HEK293 (cell line): ENCODE measurements around the gene HEXIM1.

Experiments
- EGR2 ChIP-seq: fragments of 450-650 bp; formaldehyde crosslinking; IDR thresholded peaks from 2 replicates; pipeline ENCODE4 v1.5.1; 2016; ENCODE audit warnings: low read depth, missing biosample characterization, missing genetic modification characterization
- GLIS1 ChIP-seq: fragments of 450-650 bp; formaldehyde crosslinking; IDR thresholded peaks from 2 replicates; pipeline ENCODE4 v1.5.1; 2016; ENCODE audit warnings: missing biosample characterization, missing genetic modification characterization
- KLF16 ChIP-seq: fragments of 450-650 bp; formaldehyde crosslinking; IDR thresholded peaks from 2 replicates; pipeline ENCODE4 v1.5.1; 2017; ENCODE audit warnings: missing biosample characterization, missing genetic modification characterization
- MYNN ChIP-seq: fragments of 450-650 bp; formaldehyde crosslinking; IDR thresholded peaks from 2 replicates; pipeline ENCODE4 v1.5.1; 2016; ENCODE audit warnings: missing biosample characterization, missing genetic modification characterization, borderline replicate concordance
- REPIN1 ChIP-seq: fragments of 450-650 bp; formaldehyde crosslinking; IDR thresholded peaks from 2 replicates; pipeline ENCODE4 v1.5.1; 2017; ENCODE audit warnings: missing biosample characterization, missing genetic modification characterization, low read depth
- SP3 ChIP-seq: fragments of 450-650 bp; formaldehyde crosslinking; IDR thresholded peaks from 2 replicates; pipeline ENCODE4 v1.5.1; 2016; ENCODE audit warnings: missing biosample characterization, missing genetic modification characterization
- ZBTB49 ChIP-seq: fragments of 450-650 bp; formaldehyde crosslinking; IDR thresholded peaks from 2 replicates; pipeline ENCODE4 v1.5.1; 2016; ENCODE audit warnings: missing biosample characterization, missing genetic modification characterization, low read depth
- ZBTB8A ChIP-seq: fragments of 450-650 bp; formaldehyde crosslinking; IDR thresholded peaks from 2 replicates; pipeline ENCODE4 v1.5.1; 2016; ENCODE audit warnings: missing biosample characterization, missing genetic modification characterization
- ZEB2 ChIP-seq: fragments of 450-650 bp; formaldehyde crosslinking; IDR thresholded peaks from 2 replicates; pipeline ENCODE4 v1.5.1; 2016; ENCODE audit warnings: missing biosample characterization, missing genetic modification characterization
- ZNF140 ChIP-seq: fragments of 450-650 bp; formaldehyde crosslinking; IDR thresholded peaks from 2 replicates; pipeline ENCODE4 v1.5.1; 2016; ENCODE audit warnings: missing biosample characterization, missing genetic modification characterization
- ZNF16 ChIP-seq: fragments of 450-650 bp; formaldehyde crosslinking; IDR thresholded peaks from 2 replicates; pipeline ENCODE4 v1.5.1; 2016; ENCODE audit warnings: low read depth, missing biosample characterization, missing genetic modification characterization
- ZNF175 ChIP-seq: fragments of 450-650 bp; formaldehyde crosslinking; IDR thresholded peaks from 2 replicates; pipeline ENCODE4 v1.5.1; 2016; ENCODE audit warnings: missing biosample characterization, missing genetic modification characterization
- ZNF18 ChIP-seq: fragments of 450-650 bp; formaldehyde crosslinking; IDR thresholded peaks from 2 replicates; pipeline ENCODE4 v1.5.1; 2016; ENCODE audit warnings: missing biosample characterization, missing genetic modification characterization
- ZNF184 ChIP-seq: fragments of 450-650 bp; IDR thresholded peaks from 2 replicates; pipeline ENCODE4 v1.5.1; 2018; ENCODE audit warnings: missing biosample characterization, mild to moderate bottlenecking, missing genetic modification characterization
- ZNF239 ChIP-seq: fragments of 450-650 bp; formaldehyde crosslinking; IDR thresholded peaks from 2 replicates; pipeline ENCODE4 v1.5.1; 2016; ENCODE audit warnings: missing biosample characterization, missing genetic modification characterization
- ZNF26 ChIP-seq: fragments of 450-650 bp; formaldehyde crosslinking; IDR thresholded peaks from 2 replicates; pipeline ENCODE4 v1.5.1; 2016; ENCODE audit warnings: missing biosample characterization, missing genetic modification characterization
- ZNF266 ChIP-seq: fragments of 450-650 bp; formaldehyde crosslinking; IDR thresholded peaks from 2 replicates; pipeline ENCODE4 v1.5.1; 2016; ENCODE audit warnings: missing biosample characterization, missing genetic modification characterization, low read depth
- ZNF404 ChIP-seq: fragments of 450-650 bp; formaldehyde crosslinking; IDR thresholded peaks from 2 replicates; pipeline ENCODE4 v1.5.1; 2017; ENCODE audit warnings: missing biosample characterization, missing genetic modification characterization
- ZNF416 ChIP-seq: fragments of 450-650 bp; formaldehyde crosslinking; IDR thresholded peaks from 2 replicates; pipeline ENCODE4 v1.5.1; 2016; ENCODE audit warnings: missing biosample characterization, missing genetic modification characterization
- ZNF426 ChIP-seq: fragments of 450-650 bp; formaldehyde crosslinking; IDR thresholded peaks from 2 replicates; pipeline ENCODE4 v1.5.1; 2017; ENCODE audit warnings: missing biosample characterization, missing genetic modification characterization, mild to moderate bottlenecking, inconsistent platforms, moderate library complexity
- ZNF513 ChIP-seq: fragments of 450-650 bp; IDR thresholded peaks from 2 replicates; pipeline ENCODE4 v1.5.1; 2018; ENCODE audit warnings: missing biosample characterization, missing genetic modification characterization
- ZNF747 ChIP-seq: fragments of 450-650 bp; formaldehyde crosslinking; IDR thresholded peaks from 2 replicates; pipeline ENCODE4 v1.5.1; 2016; ENCODE audit warnings: missing biosample characterization, missing genetic modification characterization
- ZNF776 ChIP-seq: fragments of 450-650 bp; formaldehyde crosslinking; IDR thresholded peaks from 2 replicates; pipeline ENCODE4 v1.5.0; 2017; ENCODE audit warnings: missing biosample characterization, missing genetic modification characterization, borderline replicate concordance
- ZSCAN23 ChIP-seq: fragments of 450-650 bp; formaldehyde crosslinking; IDR thresholded peaks from 2 replicates; pipeline ENCODE4 v1.5.1; 2016; ENCODE audit warnings: missing biosample characterization, missing genetic modification characterization
- TF ChIP-seq, protein P1 (sequence below): fragments of 450-650 bp; formaldehyde crosslinking; IDR thresholded peaks from 2 replicates; pipeline ENCODE4; 2016; ENCODE audit warnings: missing biosample characterization, missing genetic modification characterization
- TF ChIP-seq, protein P2 (sequence below): fragments of 450-650 bp; IDR thresholded peaks from 2 replicates; pipeline ENCODE4 v1.5.1; 2018; ENCODE audit warnings: missing biosample characterization, mild to moderate bottlenecking, missing genetic modification characterization
- TF ChIP-seq, protein P3 (sequence below): fragments of 450-650 bp; formaldehyde crosslinking; conservative IDR thresholded peaks from 2 replicates; pipeline ENCODE4 v1.5.1; 2016; ENCODE audit warnings: low read depth, missing biosample characterization, missing genetic modification characterization

HEXIM1 gene

DNA sequence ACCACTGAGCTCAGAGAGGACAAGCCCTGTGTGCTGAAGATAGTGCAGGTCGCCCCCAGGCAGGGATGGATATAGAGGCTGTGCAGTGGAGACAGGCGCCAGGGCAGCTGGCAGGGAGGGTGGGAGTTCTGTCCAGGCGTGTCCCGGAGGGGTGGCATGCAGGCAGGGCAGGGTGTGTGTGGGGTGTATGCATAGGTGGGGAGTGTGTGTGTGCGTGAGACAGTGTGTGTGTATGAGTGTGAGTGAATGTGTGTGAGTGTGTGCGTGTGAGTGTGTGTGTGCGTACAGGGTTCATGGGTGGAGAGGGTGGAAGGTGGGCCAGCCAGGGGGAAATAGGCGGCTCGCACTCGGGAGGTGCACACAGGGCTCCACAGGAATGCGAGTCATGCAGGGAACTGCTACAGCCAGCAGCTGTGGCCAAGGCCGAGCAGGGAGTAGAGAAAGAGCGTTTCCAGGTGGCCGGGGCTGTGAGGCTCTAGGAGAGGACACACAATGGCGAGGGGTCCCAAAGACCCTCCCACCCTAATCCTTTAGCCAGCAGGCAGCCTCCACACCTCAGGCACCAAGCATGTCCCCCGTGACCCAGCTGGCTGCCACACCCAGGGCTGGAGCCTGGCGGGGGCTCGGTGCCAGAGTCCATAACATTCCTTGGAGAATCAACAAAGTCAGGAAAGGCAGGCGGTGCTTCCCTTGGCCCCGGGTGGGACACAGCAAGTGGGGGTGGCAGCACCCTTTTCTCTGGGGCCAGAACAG lies 20.6 kb upstream of the HEXIM1 start (continued):
- TF ChIP-seq REPIN1 (no peak), ZNF184 (tag by site-specific recombination) (no peak), ZNF26 (tag by site-specific recombination) (no peak), ZNF18 (tag by site-specific recombination) (peak; percentile 70; the same call in 1 of the 2 replicates), ZNF776 (tag by site-specific recombination) (no peak), ZNF175 (tag by site-specific recombination) (no peak), SP3 (tag by site-specific recombination) (no peak), ZNF747 (tag by site-specific recombination) (no peak), ZBTB49 (tag by site-specific recombination) (no peak), EGR2 (tag by site-specific recombination) (peak; percentile 98), ZNF16 (tag by site-specific recombination) (no peak), GLIS1 (0 out of 2 replicates have a peak, but pooled peaks have one; percentile 27), ZNF140 (tag by site-specific recombination) (no peak), KLF16 (tag by site-specific recombination) (no peak), ZEB2 (tag by site-specific recombination) (no peak), ZNF426 (tag by site-specific recombination) (no peak), ZNF513 (tag by site-specific recombination) (no peak), ZNF239 (tag by site-specific recombination) (no peak), ZBTB8A (tag by site-specific recombination) (peak; percentile 55; the same call in 1 of the 2 replicates), ZNF404 (tag by site-specific recombination) (no peak), MYNN (tag by site-specific recombination) (no peak), ZSCAN23 (tag by site-specific recombination) (no peak), ZNF416 (tag by site-specific recombination) (no peak), ZNF266 (tag by site-specific recombination) (no peak)
- TF ChIP-seq, protein P1, sequence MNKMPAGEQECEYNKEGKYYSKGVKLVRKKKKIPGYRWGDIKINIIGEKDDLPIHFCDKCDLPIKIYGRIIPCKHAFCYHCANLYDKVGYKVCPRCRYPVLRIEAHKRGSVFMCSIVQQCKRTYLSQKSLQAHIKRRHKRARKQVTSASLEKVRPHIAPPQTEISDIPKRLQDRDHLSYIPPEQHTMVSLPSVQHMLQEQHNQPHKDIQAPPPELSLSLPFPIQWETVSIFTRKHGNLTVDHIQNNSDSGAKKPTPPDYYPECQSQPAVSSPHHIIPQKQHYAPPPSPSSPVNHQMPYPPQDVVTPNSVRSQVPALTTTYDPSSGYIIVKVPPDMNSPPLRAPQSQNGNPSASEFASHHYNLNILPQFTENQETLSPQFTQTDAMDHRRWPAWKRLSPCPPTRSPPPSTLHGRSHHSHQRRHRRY (tag by site-specific recombination) = peak; percentile 93; the same call in 1 of the 2 replicates
- TF ChIP-seq, protein P2, sequence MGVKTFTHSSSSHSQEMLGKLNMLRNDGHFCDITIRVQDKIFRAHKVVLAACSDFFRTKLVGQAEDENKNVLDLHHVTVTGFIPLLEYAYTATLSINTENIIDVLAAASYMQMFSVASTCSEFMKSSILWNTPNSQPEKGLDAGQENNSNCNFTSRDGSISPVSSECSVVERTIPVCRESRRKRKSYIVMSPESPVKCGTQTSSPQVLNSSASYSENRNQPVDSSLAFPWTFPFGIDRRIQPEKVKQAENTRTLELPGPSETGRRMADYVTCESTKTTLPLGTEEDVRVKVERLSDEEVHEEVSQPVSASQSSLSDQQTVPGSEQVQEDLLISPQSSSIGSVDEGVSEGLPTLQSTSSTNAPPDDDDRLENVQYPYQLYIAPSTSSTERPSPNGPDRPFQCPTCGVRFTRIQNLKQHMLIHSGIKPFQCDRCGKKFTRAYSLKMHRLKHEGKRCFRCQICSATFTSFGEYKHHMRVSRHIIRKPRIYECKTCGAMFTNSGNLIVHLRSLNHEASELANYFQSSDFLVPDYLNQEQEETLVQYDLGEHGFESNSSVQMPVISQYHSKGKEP (tag by site-specific recombination) = no peak
- TF ChIP-seq, protein P3, sequence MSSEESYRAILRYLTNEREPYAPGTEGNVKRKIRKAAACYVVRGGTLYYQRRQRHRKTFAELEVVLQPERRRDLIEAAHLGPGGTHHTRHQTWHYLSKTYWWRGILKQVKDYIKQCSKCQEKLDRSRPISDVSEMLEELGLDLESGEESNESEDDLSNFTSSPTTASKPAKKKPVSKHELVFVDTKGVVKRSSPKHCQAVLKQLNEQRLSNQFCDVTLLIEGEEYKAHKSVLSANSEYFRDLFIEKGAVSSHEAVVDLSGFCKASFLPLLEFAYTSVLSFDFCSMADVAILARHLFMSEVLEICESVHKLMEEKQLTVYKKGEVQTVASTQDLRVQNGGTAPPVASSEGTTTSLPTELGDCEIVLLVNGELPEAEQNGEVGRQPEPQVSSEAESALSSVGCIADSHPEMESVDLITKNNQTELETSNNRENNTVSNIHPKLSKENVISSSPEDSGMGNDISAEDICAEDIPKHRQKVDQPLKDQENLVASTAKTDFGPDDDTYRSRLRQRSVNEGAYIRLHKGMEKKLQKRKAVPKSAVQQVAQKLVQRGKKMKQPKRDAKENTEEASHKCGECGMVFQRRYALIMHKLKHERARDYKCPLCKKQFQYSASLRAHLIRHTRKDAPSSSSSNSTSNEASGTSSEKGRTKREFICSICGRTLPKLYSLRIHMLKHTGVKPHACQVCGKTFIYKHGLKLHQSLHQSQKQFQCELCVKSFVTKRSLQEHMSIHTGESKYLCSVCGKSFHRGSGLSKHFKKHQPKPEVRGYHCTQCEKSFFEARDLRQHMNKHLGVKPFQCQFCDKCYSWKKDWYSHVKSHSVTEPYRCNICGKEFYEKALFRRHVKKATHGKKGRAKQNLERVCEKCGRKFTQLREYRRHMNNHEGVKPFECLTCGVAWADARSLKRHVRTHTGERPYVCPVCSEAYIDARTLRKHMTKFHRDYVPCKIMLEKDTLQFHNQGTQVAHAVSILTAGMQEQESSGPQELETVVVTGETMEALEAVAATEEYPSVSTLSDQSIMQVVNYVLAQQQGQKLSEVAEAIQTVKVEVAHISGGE (tag by site-specific recombination) = no peak
